ENCODE results near the gene STK32A.

STK32A gene

DNA sequence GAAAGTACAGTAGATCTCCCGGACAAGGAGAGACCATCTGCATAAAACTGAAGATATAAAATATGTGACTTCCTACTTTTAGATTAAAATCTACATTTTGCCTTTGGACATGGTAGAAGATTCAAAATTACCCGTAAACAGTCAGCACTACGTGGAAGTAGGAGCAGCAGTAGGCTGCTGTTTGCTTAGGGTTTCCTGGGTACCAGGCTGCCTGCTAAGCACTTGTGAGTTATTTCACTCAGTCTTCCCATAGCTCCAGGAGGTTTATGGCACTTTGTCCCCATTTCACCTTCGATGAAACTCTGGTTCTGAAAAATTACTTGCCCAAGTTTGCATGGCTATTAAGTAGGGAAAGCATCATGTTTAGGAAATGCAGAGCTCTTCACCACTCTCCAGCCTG is 92.6 kb downstream of the STK32A start:
- no peak for DNase-seq (ENCODE audit: extremely low read depth, low read depth)
- TF ChIP-seq CTCF (IDR thresholded peaks at IDR 0.05; ENCODE audit: low read depth, low read length): no peak

DNA sequence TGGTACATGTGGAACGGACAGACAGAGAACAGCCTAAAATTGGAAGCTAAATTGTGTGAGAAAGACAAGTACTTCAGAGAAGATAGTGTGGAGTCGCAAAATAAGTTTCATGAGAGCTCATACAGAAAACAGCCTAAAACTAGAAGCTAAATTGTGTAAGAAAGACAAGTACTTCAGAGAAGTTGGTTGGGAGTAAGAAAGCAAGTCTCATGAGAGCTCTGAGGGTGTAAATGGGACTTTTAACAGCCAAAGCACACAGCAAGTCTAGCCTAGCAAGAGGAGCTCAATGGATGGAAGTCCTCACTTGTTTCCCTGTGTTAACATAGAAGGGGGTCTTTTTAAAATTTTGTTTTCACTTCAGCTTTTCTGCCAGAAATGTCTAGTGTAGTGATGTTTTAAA is 93.1 kb downstream of the STK32A start:
- no peak for TF ChIP-seq CTCF (IDR thresholded peaks at IDR 0.05; ENCODE audit: low read depth, low read length)
- DNase-seq (ENCODE audit: extremely low read depth, low read depth): no peak

DNA sequence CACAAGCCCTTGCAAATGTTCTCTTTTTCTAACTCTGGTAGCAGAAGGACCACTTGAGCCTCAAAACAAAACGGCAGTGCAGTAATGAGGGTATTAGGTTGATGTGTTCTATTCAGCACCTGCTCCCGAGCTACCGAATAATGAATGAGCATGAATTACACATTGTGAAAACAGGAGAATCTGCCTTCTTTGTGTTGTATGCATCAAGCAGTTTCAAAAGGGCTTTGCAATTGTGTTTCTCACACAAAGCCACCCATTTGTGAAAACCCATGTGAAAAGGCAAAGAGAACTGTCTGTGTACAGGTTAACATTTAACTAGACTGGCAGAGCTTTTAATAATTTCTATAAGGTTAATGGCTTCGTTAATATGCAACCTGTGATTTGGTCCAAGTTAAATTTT is 97.8 kb downstream of the STK32A start:
- no peak for TF ChIP-seq CTCF (IDR thresholded peaks at IDR 0.05; ENCODE audit: low read depth, low read length)
- DNase-seq (ENCODE audit: extremely low read depth, low read depth): no peak

DNA sequence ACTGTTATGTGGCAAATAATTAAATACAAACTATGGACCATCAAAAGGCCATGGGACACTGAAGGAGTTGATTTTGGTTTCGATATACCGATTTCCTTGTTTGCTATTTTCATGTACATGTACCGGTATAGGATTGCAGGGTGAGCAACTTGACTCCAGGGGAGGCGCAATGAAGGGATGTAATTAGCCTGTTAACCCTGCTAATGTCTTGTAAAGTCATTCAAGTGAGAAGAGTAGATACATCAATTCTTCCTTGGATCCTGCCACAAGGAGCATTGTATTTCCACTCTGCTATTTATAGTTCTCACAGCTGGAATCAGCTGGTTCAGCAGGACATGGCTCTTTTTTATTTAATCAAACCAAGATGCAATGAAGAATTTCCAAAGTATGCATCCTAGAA is 102.0 kb downstream of the STK32A start:
- TF ChIP-seq CTCF (IDR thresholded peaks at IDR 0.05; ENCODE audit: low read depth, low read length): no peak
- no peak for DNase-seq (ENCODE audit: extremely low read depth, low read depth)

DNA sequence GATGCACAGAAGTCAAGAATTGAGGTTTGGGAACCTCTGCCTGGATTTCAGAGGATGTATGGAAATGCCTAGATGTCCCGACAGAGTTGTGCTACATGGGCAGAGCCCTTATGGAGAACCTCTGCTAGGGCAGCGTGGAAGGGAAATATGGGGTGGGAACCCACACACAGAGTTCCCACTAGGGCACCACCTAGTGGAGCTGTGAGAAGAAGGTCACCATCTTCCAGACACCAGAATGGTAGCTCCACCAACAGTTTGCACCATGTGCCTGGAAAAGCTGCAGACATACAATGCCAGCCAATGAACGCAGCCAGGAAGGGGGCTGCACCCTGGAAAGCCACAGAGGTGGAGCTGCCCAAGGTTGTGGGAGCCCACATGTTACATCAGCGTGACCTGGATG is 104.5 kb downstream of the STK32A start:
- DNase-seq (ENCODE audit: extremely low read depth, low read depth): no peak
- TF ChIP-seq CTCF (IDR thresholded peaks at IDR 0.05; ENCODE audit: low read depth, low read length): no peak

- no peak for DNase-seq (ENCODE audit: extremely low read depth, low read depth)
- no peak for TF ChIP-seq CTCF (IDR thresholded peaks at IDR 0.05; ENCODE audit: low read depth, low read length)
Measured at GRCh38 chr5:147340941-147341340, 106.1 kb downstream of the STK32A start.

GRCh38 chr5:147341345-147341744 is 106.5 kb downstream of the STK32A start:
- TF ChIP-seq CTCF (IDR thresholded peaks at IDR 0.05; ENCODE audit: low read depth, low read length): no peak
- no peak for DNase-seq (ENCODE audit: extremely low read depth, low read depth)

Measured in AG09319 (cell line).